Vagina (tissue), 2 donors: ENCODE results near the gene FKBP10.

Experiments used
- POLR2A ChIP-seq, 2 donors: fragments of 450-650 bp; IDR thresholded peaks; one replicate each; pipeline ENCODE4 v1.6.1; 2017; ENCODE audit warnings: antibody characterized with exemption in 2 of 2, mild to moderate bottlenecking in 2 of 2, moderate library complexity in 2 of 2
- POLR2AphosphoS5 ChIP-seq, 2 donors: sonication (generic); formaldehyde crosslinking; IDR thresholded peaks; one replicate each; pipeline ENCODE4 v1.9.0; 2017; ENCODE audit warnings: antibody characterized with exemption in 2 of 2, mild to moderate bottlenecking in 2 of 2, low read depth in 1 of 2; ENCODE audit not compliant: insufficient read depth in 1 of 2
- TF ChIP-seq, protein P1 (sequence below), 3 experiments: fragments of 450-650 bp in 2 of 3; fragments of 200-600 bp in 1 of 3; sonication (generic) in 1 of 3; IDR thresholded peaks; one replicate each; pipeline ENCODE4 v1.5.1; 2017 to 2019; ENCODE audit warnings: antibody characterized with exemption in 3 of 3, mild to moderate bottlenecking in 2 of 3, moderate library complexity in 2 of 3

- TF ChIP-seq, protein P1, sequence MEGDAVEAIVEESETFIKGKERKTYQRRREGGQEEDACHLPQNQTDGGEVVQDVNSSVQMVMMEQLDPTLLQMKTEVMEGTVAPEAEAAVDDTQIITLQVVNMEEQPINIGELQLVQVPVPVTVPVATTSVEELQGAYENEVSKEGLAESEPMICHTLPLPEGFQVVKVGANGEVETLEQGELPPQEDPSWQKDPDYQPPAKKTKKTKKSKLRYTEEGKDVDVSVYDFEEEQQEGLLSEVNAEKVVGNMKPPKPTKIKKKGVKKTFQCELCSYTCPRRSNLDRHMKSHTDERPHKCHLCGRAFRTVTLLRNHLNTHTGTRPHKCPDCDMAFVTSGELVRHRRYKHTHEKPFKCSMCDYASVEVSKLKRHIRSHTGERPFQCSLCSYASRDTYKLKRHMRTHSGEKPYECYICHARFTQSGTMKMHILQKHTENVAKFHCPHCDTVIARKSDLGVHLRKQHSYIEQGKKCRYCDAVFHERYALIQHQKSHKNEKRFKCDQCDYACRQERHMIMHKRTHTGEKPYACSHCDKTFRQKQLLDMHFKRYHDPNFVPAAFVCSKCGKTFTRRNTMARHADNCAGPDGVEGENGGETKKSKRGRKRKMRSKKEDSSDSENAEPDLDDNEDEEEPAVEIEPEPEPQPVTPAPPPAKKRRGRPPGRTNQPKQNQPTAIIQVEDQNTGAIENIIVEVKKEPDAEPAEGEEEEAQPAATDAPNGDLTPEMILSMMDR (IDR thresholded peaks at IDR 0.05): no peak
- TF ChIP-seq POLR2AphosphoS5 (IDR thresholded peaks at IDR 0.05; ENCODE audit: insufficient read depth in 1 of 2, low read depth in 1 of 2) (no peak), POLR2A (IDR thresholded peaks at IDR 0.05) (no peak)
These were observed 1.9 kb upstream of the FKBP10 start for GRCh38 chr17:41810659-41811548.
